T-helper 1 cell treated with Interleukin-12 subunit alpha and Interleukin-12 subunit beta and Interleukin-4 antibody, amounts not matched to agents 30 μg/mL and 1 μg/mL, for 36 hours (primary cell): ENCODE measurements around the gene APOLD1.
"Not testable (repeated sequence)": the region's sequence is repeated elsewhere in the genome, so short reads cannot be mapped to it uniquely, and the experiment has no call there.

ENCODE experiments used
- H3K27ac Mint-ChIP-seq: one replicate; pipeline ENCODE4 v1.8.0; 2021; ENCODE audit warnings: mild to moderate bottlenecking, mixed read lengths
- H3K27me3 Mint-ChIP-seq: one replicate; pipeline ENCODE4 v1.8.0; 2021; ENCODE audit warnings: low read depth, mixed read lengths
- H3K36me3 Mint-ChIP-seq: one replicate; pipeline ENCODE4 v1.8.0; 2021; ENCODE audit warnings: low read depth, mixed read lengths
- H3K4me1 Mint-ChIP-seq: one replicate; pipeline ENCODE4 v1.8.0; 2021; ENCODE audit warnings: low read depth, mixed read lengths
- H3K4me3 Mint-ChIP-seq: one replicate; pipeline ENCODE4 v1.8.0; 2021; ENCODE audit warnings: mild to moderate bottlenecking, moderate library complexity, mixed read lengths
- H3K9me3 Mint-ChIP-seq: one replicate; pipeline ENCODE4 v1.8.0; 2021; ENCODE audit warnings: mixed read lengths

The APOLD1 gene

DNA sequence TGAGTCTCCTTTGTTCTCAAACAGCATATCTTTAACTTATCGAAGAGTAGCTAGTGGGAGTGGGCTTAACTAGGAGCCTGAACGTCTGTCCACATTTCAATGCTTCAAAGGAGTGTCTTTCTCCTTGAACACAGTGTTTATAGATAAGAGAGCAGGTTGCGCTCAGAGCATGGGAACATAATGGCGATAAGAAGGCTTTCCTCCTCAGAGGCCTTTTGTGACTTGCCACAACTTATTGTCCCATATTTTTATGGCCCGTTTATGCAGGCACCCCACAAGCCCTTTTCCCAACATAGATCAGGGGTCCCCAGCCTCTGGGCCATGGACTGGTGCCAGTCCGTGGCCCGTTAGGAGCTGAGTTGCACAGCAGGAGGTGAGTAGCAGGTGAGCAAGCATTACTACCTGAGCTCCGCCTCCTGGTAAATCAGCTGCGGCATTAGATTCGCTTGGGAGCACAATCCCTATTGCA is 25.1 kb downstream of the APOLD1 start:
- Mint-ChIP-seq H3K9me3 (no peaks in the 10 kb centered on the region), H3K4me3 (no peak overlapping the region), H3K27ac (no peak overlapping the region), H3K4me1 (peaks cover 55% of the 10 kb centered on the region), H3K27me3 (no peaks in the 10 kb centered on the region), H3K36me3 (peaks cover 21% of the 10 kb centered on the region)

DNA sequence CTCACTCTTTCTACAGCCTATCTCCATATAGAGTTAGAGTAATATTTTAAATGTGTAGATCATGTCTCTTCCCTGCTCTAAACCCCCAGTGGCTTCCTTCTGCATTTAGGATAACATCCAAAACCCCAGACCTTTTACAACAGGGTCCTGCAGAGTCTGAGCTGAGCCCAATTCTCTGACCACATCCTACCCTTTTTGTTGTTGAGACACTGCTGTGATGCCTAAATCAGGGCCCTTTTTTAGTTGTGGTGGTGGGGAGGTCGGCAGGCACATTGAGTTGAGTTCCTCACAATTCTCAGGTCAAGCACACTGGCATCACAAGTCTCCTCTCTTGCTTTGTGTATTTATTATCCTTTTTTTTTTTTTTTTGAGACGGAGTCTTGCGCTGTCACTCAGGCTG is 25.9 kb downstream of the APOLD1 start:
- no peaks in the 10 kb centered on the region for H3K27me3 Mint-ChIP-seq
- no peaks in the 10 kb centered on the region for H3K9me3 Mint-ChIP-seq
- H3K27ac Mint-ChIP-seq: no peak overlapping the region
- peaks cover 28% of the 10 kb centered on the region for H3K36me3 Mint-ChIP-seq
- peaks cover 59% of the 10 kb centered on the region for H3K4me1 Mint-ChIP-seq
- H3K4me3 Mint-ChIP-seq: no peak overlapping the region

DNA sequence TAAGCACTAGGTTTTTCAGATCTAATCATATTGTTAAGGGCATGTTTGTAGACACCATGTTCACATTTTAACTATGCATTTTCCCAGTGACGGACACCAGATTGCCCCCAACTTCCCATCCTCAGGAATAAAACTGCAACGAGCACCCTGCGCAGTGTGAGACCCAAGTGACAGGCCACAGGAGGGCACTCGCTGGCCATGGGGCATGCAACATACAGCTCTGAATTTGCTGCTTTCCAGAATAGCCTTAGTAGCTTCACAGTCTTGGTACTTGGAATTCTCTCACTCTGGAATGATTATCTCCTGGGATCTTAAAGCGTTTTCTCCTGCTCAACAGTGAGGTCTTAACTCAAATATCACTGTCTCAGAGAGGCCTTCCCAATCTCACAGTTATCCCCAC is 26.7 kb downstream of the APOLD1 start:
- no peaks in the 10 kb centered on the region for H3K27me3 Mint-ChIP-seq
- H3K4me1 Mint-ChIP-seq: peaks cover 59% of the 10 kb centered on the region
- H3K9me3 Mint-ChIP-seq: no peaks in the 10 kb centered on the region
- H3K36me3 Mint-ChIP-seq: peaks cover 29% of the 10 kb centered on the region
- H3K4me3 Mint-ChIP-seq: no peak overlapping the region
- H3K27ac Mint-ChIP-seq: no peak overlapping the region

DNA sequence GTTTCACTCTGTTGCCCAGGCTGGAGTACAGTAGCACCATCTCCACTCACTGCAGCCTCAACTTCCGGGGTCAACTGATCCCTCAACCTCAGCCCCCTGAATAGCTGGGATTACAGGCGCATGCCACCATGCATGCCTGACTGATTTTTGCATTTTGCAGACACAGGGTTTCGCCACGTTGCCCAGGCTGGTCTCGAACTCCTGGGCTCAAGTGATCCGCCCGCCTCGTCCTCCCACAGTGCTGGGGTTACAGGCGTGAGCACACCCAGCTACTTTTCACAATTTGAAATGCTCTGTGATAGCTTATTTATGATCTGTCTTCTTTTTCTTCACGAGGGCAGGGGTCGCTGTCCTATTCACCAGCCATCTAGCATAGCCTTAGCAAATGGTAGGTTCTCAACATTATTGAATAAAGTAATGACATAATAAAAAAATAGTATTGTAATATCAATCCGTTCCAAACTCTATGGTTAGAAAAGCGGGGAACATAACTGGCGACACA is 27.2 kb downstream of the APOLD1 start:
- Mint-ChIP-seq H3K4me1 (peaks cover 58% of the 10 kb centered on the region), H3K27me3 (no peaks in the 10 kb centered on the region), H3K27ac (peak overlapping the region; percentile 92), H3K4me3 (peak overlapping the region; percentile 92), H3K36me3 (peaks cover 29% of the 10 kb centered on the region), H3K9me3 (no peaks in the 10 kb centered on the region)

DNA sequence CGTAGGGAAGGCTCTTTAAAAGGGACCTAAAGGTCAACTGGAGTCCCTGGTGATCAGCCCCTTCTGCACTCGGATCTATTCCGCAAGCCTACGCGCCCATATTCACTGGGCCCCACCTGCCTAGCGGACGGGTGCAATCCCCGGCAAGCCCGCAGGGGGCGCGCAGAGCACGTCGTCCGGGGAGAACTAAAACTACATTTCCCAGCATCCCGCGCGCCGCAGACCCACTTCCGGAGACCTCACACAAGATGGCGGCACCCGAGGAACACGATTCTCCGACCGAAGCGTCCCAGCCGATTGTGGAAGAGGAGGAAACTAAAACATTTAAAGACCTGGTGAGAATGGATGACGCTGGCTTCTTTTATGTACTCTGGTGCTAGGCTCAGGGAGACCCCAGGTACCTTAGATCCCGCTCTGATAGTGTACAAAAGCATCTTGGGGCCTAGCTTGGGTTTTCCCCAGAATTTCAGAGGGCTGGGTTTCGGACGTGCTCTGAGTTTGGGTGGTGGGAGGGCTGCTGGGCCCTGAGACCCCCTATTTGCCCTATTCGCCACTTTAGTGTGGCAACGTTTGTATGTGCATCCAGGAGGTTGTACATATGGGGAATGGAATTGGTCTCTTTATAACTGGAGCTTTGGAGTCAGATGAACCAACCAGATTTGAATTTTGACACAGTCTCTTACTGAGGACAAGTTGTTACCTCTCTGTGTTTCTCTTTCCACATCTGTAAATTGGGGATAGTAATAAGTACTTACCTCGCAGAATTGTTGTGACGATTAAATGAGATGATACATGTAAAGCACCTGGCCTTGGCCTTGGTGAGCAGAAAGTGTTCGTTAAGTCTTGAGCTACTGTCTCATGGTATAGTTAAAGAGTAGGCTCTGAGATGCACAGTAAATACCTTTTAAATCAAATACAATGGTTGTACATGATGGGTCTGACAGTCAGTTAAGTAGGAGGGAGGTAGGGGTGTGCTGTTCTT is 28.0 kb downstream of the APOLD1 start, which contains the start of gene DDX47:
Gene DDX47, plus strand, starts transcription at position 227 of the 982 bp plus-strand sequence. Its CDS starts 22 bp downstream, at position 249.
- peaks cover 27% of the 10 kb centered on the region for H3K36me3 Mint-ChIP-seq
- H3K27ac Mint-ChIP-seq: peak within 1 kb of the TSS; percentile 92

DNA sequence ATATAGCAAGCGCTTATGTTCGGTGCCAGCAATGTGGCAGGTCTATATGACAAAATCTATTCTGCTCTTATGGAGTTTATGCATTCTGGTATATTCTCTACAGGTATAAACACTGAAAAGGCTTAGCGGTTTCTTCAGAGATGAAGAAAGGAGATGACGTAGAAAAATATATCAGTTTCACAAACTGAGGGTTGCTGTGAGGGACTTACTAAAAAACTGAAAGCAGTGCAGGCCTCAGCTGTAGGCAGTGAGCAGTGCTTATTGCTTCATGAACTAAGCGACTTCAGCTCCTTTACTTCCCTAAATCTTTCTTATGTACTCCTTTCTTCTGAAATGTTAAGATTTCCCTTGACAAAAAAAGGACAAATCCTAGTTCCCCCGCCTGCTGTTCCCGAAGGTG is 32.2 kb downstream of the APOLD1 start:
- no peaks in the 10 kb centered on the region for H3K27me3 Mint-ChIP-seq
- H3K9me3 Mint-ChIP-seq: no peaks in the 10 kb centered on the region
- peaks cover 44% of the 10 kb centered on the region for H3K4me1 Mint-ChIP-seq
- peaks cover 42% of the 10 kb centered on the region for H3K36me3 Mint-ChIP-seq
- H3K27ac Mint-ChIP-seq: no peak overlapping the region
- no peak overlapping the region for H3K4me3 Mint-ChIP-seq

More for the DNA sequence above, 28.0 kb downstream of the APOLD1 start, which contains the start of gene DDX47:
- Mint-ChIP-seq H3K4me3 (peak within 1 kb of the TSS; percentile 92), H3K4me1 (peaks cover 53% of the 10 kb centered on the region), H3K27me3 (no peaks in the 10 kb centered on the region), H3K9me3 (no peaks in the 10 kb centered on the region)

DNA sequence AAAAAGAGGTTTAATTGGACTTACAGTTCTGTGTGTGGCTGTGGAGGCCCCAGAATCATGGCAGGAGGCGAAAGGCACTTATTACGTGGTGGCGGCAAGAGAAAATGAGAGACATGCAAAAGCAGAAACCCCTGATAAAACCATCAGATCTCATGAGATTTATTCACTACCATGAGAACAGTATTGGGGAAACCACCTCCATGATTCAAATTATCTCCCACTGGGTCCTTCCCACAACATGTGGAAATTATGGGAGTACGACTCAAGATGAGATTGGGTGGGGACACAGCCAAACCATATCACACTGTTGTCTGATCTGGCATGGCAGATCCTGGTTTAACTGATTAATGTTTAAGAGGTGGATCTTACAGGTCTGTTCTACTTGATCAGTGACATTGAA is 33.2 kb downstream of the APOLD1 start:
- H3K4me1 Mint-ChIP-seq: peaks cover 36% of the 10 kb centered on the region
- peaks cover 44% of the 10 kb centered on the region for H3K36me3 Mint-ChIP-seq
- no peaks in the 10 kb centered on the region for H3K27me3 Mint-ChIP-seq
- no peaks in the 10 kb centered on the region for H3K9me3 Mint-ChIP-seq
- H3K4me3 Mint-ChIP-seq: no peak overlapping the region
- no peak overlapping the region for H3K27ac Mint-ChIP-seq

DNA sequence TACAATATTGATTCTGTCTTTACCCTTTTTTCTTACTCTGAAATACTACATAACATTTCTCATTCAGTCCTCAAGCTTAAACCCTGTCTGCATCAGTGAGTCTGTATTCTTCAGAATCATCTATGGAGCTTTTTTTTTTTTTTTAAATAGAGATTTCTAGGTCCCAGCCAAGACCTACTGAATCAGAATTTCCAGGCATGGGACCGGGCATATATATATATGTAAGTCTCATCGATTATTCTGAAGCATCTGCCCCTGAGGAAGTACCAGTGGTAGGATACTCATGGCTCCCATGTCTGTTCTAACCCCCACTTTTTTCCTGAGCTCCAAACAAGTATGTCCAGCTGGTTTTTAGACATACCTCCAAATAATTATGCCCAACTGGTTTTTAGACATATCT is 33.8 kb downstream of the APOLD1 start:
- Mint-ChIP-seq H3K9me3 (no peaks in the 10 kb centered on the region), H3K4me1 (peaks cover 32% of the 10 kb centered on the region), H3K36me3 (peaks cover 44% of the 10 kb centered on the region), H3K27ac (no peak overlapping the region), H3K27me3 (no peaks in the 10 kb centered on the region), H3K4me3 (no peak overlapping the region)

DNA sequence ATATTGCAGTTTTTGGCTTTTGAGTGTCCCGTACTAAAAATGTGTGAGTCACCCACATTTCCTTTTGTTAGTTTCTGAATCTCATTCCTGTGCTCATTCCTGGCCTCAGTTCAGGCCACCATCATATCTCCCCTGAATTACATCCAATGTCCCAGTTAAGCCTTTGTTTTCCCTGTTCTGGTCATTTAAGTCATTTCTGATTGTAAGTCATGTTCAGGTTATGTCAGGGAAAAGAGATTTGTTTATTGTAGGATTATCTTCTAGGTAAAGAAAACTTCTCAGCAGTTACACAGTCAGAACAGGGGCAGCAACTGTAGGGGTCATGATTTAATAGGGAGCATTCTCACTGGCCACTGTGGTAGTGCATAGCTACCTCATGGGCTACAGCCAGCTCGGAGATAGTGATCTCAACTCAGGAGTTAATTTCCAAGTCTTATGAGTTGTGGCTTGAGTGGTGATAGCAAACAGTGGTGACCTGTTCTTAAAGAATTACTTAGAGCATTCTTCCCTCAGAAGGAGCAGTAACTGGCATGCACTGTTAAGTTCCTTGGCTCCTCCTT is 34.4 kb downstream of the APOLD1 start:
- Mint-ChIP-seq H3K4me3 (no peak overlapping the region), H3K4me1 (peaks cover 27% of the 10 kb centered on the region), H3K36me3 (peaks cover 43% of the 10 kb centered on the region), H3K27ac (no peak overlapping the region), H3K27me3 (no peaks in the 10 kb centered on the region), H3K9me3 (no peaks in the 10 kb centered on the region)

DNA sequence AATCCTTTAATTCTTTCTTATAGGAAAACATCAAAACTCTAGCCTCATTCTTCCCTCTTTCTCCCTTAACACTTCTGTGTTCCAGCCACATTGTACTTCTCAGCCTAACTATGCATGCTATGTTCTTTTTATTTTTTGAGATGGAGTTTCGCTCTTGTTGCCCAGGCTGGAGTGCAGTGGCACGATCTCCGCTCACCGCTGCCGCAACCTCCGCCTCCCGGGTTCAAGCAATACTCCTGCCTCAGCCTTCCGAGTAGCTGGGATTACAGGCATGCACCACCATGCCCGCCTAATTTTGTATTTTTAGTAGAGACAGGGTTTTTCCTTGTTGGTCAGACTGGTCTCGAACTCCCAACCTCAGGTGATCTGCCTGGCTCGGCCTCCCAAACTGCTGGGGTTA is 34.9 kb downstream of the APOLD1 start:
- peaks cover 25% of the 10 kb centered on the region for H3K4me1 Mint-ChIP-seq
- H3K9me3 Mint-ChIP-seq, H3K27ac Mint-ChIP-seq, H3K4me3 Mint-ChIP-seq, H3K27me3 Mint-ChIP-seq: not testable (repeated sequence)
- H3K36me3 Mint-ChIP-seq: peaks cover 43% of the 10 kb centered on the region

DNA sequence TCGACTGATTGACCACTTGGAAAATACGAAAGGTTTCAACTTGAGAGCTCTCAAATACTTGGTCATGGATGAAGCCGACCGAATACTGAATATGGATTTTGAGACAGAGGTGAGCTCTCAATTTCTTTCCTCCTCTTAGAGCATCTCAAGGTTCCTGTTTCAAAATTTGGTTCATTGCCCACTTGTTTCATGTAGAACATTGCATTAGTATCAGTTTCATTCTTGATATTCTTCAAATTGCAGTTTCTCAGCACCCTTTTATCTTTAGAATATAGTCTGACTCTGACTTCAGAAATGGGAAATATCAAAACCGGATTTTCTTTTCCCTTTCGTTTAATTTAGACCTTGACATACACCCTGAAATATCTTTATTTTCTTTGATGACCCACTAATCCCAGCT is 36.5 kb downstream of the APOLD1 start:
- Mint-ChIP-seq H3K4me3 (no peak overlapping the region), H3K9me3 (no peaks in the 10 kb centered on the region), H3K27me3 (no peaks in the 10 kb centered on the region), H3K4me1 (peaks cover 11% of the 10 kb centered on the region), H3K27ac (no peak overlapping the region), H3K36me3 (peaks cover 42% of the 10 kb centered on the region)

DNA sequence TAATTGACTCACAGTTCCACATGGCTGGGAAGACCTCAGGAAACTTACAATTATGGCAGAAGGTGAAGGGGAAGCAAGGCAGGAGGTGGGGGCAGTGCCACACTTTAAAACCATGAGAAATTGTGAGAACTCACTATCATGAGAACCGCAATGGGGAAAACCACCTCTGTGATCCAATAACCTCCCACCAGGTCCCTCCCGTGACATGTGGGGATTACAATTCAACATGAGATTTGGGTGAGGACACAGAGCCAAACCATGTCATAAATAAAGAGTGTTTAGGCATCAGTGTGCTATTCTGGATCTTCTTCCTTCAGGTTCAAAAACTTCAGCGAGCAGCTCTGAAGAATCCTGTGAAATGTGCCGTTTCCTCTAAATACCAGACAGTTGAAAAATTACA is 37.4 kb downstream of the APOLD1 start:
- peaks cover 11% of the 10 kb centered on the region for H3K4me1 Mint-ChIP-seq
- H3K4me3 Mint-ChIP-seq: no peak overlapping the region
- H3K36me3 Mint-ChIP-seq: peaks cover 48% of the 10 kb centered on the region

DNA sequence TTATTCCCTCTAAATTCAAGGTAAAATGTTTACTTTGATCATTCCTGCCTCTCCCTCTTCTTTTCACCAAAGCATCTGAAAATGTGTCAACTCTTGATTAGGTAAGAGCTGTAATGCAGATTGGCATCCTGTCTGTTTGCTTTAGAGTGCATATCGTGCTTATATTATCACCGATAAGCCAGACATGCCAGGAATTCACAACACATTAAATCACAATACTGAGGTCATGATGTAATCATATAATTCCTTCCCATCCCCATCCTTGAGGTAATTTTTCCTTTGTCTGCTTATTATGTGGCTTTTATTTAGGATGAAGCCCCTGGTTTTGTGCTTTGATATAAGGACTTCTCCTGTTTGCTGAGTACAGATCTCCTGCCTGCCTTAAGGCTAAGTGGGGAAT is 37.8 kb downstream of the APOLD1 start:
- H3K4me1 Mint-ChIP-seq: peaks cover 11% of the 10 kb centered on the region
- no peaks in the 10 kb centered on the region for H3K9me3 Mint-ChIP-seq
- no peak overlapping the region for H3K4me3 Mint-ChIP-seq
- H3K36me3 Mint-ChIP-seq: peaks cover 50% of the 10 kb centered on the region
- H3K27ac Mint-ChIP-seq: no peak overlapping the region
- no peaks in the 10 kb centered on the region for H3K27me3 Mint-ChIP-seq

More for the DNA sequence above, 37.4 kb downstream of the APOLD1 start:
- Mint-ChIP-seq H3K27ac (no peak overlapping the region), H3K9me3 (no peaks in the 10 kb centered on the region), H3K27me3 (no peaks in the 10 kb centered on the region)

DNA sequence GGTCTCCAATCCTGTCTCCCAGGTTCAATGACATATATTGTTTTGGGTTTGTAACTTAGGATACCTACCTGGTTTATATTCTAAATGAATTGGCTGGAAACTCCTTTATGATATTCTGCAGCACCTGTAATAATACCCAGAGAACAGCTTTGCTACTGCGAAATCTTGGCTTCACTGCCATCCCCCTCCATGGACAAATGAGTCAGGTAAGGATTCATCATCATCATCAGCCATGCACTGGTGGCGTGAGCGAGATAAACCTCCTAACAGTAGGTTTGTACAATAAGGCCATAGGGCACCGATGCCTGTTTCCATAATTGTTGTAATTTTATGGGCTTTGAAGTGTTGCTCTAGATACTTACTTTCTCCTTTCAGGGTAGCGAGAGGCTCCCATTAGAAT is 38.4 kb downstream of the APOLD1 start:
- Mint-ChIP-seq H3K36me3 (peaks cover 50% of the 10 kb centered on the region), H3K4me1 (peaks cover 8% of the 10 kb centered on the region), H3K9me3 (no peaks in the 10 kb centered on the region), H3K27ac (no peak overlapping the region), H3K27me3 (no peaks in the 10 kb centered on the region), H3K4me3 (no peak overlapping the region)
